K562 (cell line): Measurements from ENCODE around the gene CTDSPL2. TPM values are rescaled to one million over a fixed set of nuclear protein-coding genes. Genes with fewer than 3 reads are reported as not detected.

Source experiments
- HDAC2 ChIP-seq: fragments of 450-650 bp; IDR thresholded peaks from 2 replicates; pipeline ENCODE4 v1.6.1; 2016; ENCODE audit warnings: mild to moderate bottlenecking
- HMGN3 ChIP-seq: IDR thresholded peaks from 2 replicates; pipeline ENCODE4 v1.6.1; 2011; ENCODE audit warnings: borderline replicate concordance, low read depth, mild to moderate bottlenecking, mixed read lengths, low read length; ENCODE audit not compliant: insufficient read length; ENCODE audit errors: extremely low read depth
- IRF2 ChIP-seq: sonication (generic); formaldehyde crosslinking; IDR thresholded peaks from 2 replicates; pipeline ENCODE4 v1.8.1; 2022; ENCODE audit warnings: mild to moderate bottlenecking, missing genetic modification reagents
- PTTG1 ChIP-seq: fragments of 450-650 bp; IDR thresholded peaks from 2 replicates; pipeline ENCODE4 v1.6.1; 2016; ENCODE audit warnings: low read depth, mild to moderate bottlenecking, missing genetic modification characterization, missing compliant biosample characterization
- SAP30 ChIP-seq: fragments of 200-600 bp; sonication (generic); IDR thresholded peaks from 2 replicates; pipeline ENCODE4 v1.6.1; 2012; ENCODE audit warnings: borderline replicate concordance, low read depth, mild to moderate bottlenecking, moderate library complexity, low read length, control low read depth, inconsistent platforms; ENCODE audit not compliant: insufficient read depth, poor library complexity, severe bottlenecking
- SUPT5H ChIP-seq: fragments of 450-650 bp; IDR thresholded peaks from 2 replicates; pipeline ENCODE4 v1.6.1; 2016
- TAF1 ChIP-seq: IDR thresholded peaks from 2 replicates; pipeline ENCODE4 v1.6.1; 2011; ENCODE audit warnings: mild to moderate bottlenecking, low read length, moderate library complexity; ENCODE audit not compliant: insufficient read depth, control insufficient read depth, severe bottlenecking; ENCODE audit errors: extremely low read depth
- TGIF2 ChIP-seq: sonication (generic); formaldehyde crosslinking; IDR thresholded peaks from 2 replicates; pipeline ENCODE4 v1.8.1; 2022; ENCODE audit warnings: mild to moderate bottlenecking, missing genetic modification reagents, moderate library complexity
- ZFX ChIP-seq: sonication (generic); formaldehyde crosslinking; IDR thresholded peaks from 2 replicates; pipeline ENCODE4 v1.8.0; 2022; ENCODE audit warnings: mild to moderate bottlenecking, missing genetic modification reagents, moderate library complexity
- ZNF143 ChIP-seq: sonication (generic); formaldehyde crosslinking; IDR thresholded peaks from 2 replicates; pipeline ENCODE4 v1.9.0; 2022; ENCODE audit warnings: mild to moderate bottlenecking, missing genetic modification reagents
- ZNF232 ChIP-seq: sonication (generic); formaldehyde crosslinking; IDR thresholded peaks from 2 replicates; pipeline ENCODE4 v1.8.0; 2022; ENCODE audit warnings: mild to moderate bottlenecking, missing genetic modification reagents
- ZNF263 ChIP-seq: sonication (generic); formaldehyde crosslinking; IDR thresholded peaks from 2 replicates; pipeline ENCODE4 v1.8.0; 2022; ENCODE audit warnings: mild to moderate bottlenecking, missing genetic modification reagents, borderline replicate concordance
- ZNF766 ChIP-seq: fragments of 200-800 bp; sonication (Bioruptor generic); conservative IDR thresholded peaks from 2 replicates; pipeline ENCODE4 v1.6.1; 2016; ENCODE audit warnings: missing genetic modification characterization, missing compliant biosample characterization
- polyA plus RNA-seq, 8 experiments: library from polyadenylated mRNA; depleted of rRNA in 4 of 8; stranded (reverse) in 5 of 8; unstranded in 3 of 8; fragments of >200 nt; fragmentation: Nextera tagmentation in 2 of 8; fragmentation: Illumina TruSeq in 1 of 8; extraction: Ambion mirVana in 2 of 8; extraction: Trizol in 1 of 8; gene quantifications; 2 replicates each; pipeline versions ENCODE4 v1.2.1 to v1.2.3, GENCODE V29; 2011 to 2014; ENCODE audit warnings: inconsistent platforms in 1 of 8, missing spikeins in 1 of 8
- total RNA-seq, 7 experiments: library from RNA; depleted of rRNA in 6 of 7; stranded (reverse); fragments of >200 nt in 6 of 7; fragmentation: Illumina TruSeq in 2 of 7; extraction: Trizol in 2 of 7; gene quantifications; 2 replicates each; pipeline versions ENCODE4 v1.2.1 to v1.2.3, GENCODE V29; 2011 to 2021; ENCODE audit warnings: low replicate concordance in 1 of 7
- TF ChIP-seq, protein P1 (sequence below): fragments of 450-650 bp; IDR thresholded peaks from 2 replicates; pipeline ENCODE4 v1.6.1; 2016; ENCODE audit warnings: borderline replicate concordance
- TF ChIP-seq, protein P2 (sequence below): sonication (generic); formaldehyde crosslinking; IDR thresholded peaks from 2 replicates; pipeline ENCODE4 v1.8.0; 2022; ENCODE audit warnings: mild to moderate bottlenecking, missing genetic modification reagents
- TF ChIP-seq, protein P3 (sequence below): sonication (generic); formaldehyde crosslinking; IDR thresholded peaks from 2 replicates; pipeline ENCODE4 v1.9.0; 2022; ENCODE audit warnings: mild to moderate bottlenecking, missing genetic modification reagents
- TF ChIP-seq, protein P4 (sequence below), 2 experiments: fragments of 450-650 bp; conservative IDR thresholded peaks; 2 replicates each; pipeline ENCODE4 v1.6.1; 2017; ENCODE audit warnings: mild to moderate bottlenecking in 2 of 2, moderate library complexity in 2 of 2
- TF ChIP-seq, protein P5 (sequence below): fragments of 200-800 bp; sonication (Bioruptor generic); IDR thresholded peaks from 2 replicates; pipeline ENCODE4 v1.6.1; 2017; ENCODE audit warnings: missing genetic modification characterization, missing compliant biosample characterization
- TF ChIP-seq, protein P6 (sequence below): sonication (generic); IDR thresholded peaks from 2 replicates; pipeline ENCODE4 v1.6.1; 2016

Gene CTDSPL2
- total and polyA plus RNA-seq, 9 of the 15 experiments (the other 6 are each of a cell fraction or from before 2014, with no cell fraction given), result 16.8 to 79.0 (median 53.1) TPM

DNA sequence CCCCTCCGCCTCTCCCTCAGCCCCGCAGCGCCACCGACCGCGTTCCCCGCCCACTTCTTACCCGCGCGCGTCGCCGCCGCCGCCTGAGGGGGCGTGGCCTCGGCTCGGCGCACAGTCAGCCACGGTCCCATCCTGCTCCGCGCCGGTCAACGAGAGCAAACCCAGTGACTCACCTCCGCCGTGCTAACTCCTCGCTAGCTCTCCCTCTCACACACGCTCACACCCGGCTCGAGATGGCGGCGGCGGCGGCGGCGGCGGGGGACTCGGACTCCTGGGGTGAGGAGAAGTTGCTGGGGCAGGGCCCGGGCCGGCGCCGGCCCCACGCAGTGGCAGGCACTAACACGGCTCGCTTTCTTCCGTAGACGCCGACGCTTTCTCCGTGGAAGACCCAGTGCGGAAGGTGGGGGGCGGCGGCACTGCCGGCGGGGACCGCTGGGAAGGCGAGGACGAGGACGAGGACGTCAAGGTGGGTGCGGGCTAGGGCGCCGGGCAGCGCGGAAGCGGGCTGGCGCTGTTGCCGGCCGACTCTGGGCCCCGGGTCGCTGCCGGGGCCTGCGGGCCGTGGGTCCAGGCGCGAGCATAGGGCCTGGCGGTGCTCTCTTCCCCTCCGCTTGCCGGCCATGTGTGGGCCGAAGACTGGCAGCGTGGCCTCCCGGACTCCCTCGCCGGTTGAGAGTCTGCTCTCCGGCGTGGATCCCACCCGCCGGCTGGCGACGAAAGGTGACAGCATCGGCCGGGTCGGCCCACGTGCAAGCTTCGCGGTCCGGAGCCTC is 109.7 kb downstream of the CTDSPL2 start, which contains the start of gene EIF3J (continued):
- TF ChIP-seq, protein P1, sequence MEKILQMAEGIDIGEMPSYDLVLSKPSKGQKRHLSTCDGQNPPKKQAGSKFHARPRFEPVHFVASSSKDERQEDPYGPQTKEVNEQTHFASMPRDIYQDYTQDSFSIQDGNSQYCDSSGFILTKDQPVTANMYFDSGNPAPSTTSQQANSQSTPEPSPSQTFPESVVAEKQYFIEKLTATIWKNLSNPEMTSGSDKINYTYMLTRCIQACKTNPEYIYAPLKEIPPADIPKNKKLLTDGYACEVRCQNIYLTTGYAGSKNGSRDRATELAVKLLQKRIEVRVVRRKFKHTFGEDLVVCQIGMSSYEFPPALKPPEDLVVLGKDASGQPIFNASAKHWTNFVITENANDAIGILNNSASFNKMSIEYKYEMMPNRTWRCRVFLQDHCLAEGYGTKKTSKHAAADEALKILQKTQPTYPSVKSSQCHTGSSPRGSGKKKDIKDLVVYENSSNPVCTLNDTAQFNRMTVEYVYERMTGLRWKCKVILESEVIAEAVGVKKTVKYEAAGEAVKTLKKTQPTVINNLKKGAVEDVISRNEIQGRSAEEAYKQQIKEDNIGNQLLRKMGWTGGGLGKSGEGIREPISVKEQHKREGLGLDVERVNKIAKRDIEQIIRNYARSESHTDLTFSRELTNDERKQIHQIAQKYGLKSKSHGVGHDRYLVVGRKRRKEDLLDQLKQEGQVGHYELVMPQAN, result peak; percentile 42
- TF ChIP-seq PTTG1 (no peak), IRF2 (CRISPR knock-in tag) (peak; percentile 86), ZNF263 (CRISPR knock-in tag) (peak; percentile 57; the same call in 1 of the 2 replicates), ZNF143 (CRISPR knock-in tag) (peak; percentile 70), ZFX (CRISPR knock-in tag) (peak; percentile 95), SAP30 (peak; percentile 86), TGIF2 (peak; percentile 98), ZNF766 (0 out of 2 replicates have a peak, but pooled peaks have one; percentile 64), ZNF232 (peak; percentile 79), HDAC2 (no peak), TAF1 (peak; percentile 96), HMGN3 (peak; percentile 43), SUPT5H (peak; percentile 97)
- TF ChIP-seq, protein P2, sequence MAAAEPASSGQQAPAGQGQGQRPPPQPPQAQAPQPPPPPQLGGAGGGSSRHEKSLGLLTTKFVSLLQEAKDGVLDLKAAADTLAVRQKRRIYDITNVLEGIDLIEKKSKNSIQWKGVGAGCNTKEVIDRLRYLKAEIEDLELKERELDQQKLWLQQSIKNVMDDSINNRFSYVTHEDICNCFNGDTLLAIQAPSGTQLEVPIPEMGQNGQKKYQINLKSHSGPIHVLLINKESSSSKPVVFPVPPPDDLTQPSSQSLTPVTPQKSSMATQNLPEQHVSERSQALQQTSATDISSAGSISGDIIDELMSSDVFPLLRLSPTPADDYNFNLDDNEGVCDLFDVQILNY (CRISPR knock-in tag), result 0 out of 2 replicates have a peak, but pooled peaks have one; percentile 61
- TF ChIP-seq, protein P3, sequence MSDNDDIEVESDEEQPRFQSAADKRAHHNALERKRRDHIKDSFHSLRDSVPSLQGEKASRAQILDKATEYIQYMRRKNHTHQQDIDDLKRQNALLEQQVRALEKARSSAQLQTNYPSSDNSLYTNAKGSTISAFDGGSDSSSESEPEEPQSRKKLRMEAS (CRISPR knock-in tag), result peak; percentile 52
- TF ChIP-seq, protein P4, sequence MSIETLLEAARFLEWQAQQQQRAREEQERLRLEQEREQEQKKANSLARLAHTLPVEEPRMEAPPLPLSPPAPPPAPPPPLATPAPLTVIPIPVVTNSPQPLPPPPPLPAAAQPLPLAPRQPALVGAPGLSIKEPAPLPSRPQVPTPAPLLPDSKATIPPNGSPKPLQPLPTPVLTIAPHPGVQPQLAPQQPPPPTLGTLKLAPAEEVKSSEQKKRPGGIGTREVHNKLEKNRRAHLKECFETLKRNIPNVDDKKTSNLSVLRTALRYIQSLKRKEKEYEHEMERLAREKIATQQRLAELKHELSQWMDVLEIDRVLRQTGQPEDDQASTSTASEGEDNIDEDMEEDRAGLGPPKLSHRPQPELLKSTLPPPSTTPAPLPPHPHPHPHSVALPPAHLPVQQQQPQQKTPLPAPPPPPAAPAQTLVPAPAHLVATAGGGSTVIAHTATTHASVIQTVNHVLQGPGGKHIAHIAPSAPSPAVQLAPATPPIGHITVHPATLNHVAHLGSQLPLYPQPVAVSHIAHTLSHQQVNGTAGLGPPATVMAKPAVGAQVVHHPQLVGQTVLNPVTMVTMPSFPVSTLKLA (conservative IDR thresholded peaks at IDR 0.05), result peak in 1 of 2 experiments; percentile 84; a peak in 3 of 4 replicates
- TF ChIP-seq, protein P5, sequence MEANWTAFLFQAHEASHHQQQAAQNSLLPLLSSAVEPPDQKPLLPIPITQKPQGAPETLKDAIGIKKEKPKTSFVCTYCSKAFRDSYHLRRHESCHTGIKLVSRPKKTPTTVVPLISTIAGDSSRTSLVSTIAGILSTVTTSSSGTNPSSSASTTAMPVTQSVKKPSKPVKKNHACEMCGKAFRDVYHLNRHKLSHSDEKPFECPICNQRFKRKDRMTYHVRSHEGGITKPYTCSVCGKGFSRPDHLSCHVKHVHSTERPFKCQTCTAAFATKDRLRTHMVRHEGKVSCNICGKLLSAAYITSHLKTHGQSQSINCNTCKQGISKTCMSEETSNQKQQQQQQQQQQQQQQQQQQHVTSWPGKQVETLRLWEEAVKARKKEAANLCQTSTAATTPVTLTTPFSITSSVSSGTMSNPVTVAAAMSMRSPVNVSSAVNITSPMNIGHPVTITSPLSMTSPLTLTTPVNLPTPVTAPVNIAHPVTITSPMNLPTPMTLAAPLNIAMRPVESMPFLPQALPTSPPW (CRISPR knock-in tag), result peak; percentile 33
- TF ChIP-seq, protein P6, sequence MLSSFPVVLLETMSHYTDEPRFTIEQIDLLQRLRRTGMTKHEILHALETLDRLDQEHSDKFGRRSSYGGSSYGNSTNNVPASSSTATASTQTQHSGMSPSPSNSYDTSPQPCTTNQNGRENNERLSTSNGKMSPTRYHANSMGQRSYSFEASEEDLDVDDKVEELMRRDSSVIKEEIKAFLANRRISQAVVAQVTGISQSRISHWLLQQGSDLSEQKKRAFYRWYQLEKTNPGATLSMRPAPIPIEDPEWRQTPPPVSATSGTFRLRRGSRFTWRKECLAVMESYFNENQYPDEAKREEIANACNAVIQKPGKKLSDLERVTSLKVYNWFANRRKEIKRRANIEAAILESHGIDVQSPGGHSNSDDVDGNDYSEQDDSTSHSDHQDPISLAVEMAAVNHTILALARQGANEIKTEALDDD, result no peak
